ENCODE results near the gene CCL13.

DNA sequence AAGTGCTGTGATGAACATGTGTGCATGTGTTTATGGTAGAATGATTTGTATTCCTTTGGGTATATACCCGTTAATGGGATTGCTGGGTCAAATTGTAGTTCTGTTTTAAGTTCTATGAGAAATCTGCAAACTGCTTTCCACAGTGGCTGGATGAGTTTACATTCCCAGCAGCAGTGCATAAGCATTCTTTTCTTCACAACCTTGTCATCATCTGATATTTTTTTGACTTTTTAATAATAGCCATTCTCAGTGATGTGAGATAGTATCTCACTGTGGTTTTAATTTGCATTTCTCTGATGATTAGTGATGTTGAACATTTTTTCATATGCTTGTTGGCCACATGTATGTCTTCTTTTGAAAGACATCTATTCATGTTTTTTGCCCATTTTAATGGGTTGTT, 18.6 kb upstream of the CCL13 start:
- TF ChIP-seq, protein P1, sequence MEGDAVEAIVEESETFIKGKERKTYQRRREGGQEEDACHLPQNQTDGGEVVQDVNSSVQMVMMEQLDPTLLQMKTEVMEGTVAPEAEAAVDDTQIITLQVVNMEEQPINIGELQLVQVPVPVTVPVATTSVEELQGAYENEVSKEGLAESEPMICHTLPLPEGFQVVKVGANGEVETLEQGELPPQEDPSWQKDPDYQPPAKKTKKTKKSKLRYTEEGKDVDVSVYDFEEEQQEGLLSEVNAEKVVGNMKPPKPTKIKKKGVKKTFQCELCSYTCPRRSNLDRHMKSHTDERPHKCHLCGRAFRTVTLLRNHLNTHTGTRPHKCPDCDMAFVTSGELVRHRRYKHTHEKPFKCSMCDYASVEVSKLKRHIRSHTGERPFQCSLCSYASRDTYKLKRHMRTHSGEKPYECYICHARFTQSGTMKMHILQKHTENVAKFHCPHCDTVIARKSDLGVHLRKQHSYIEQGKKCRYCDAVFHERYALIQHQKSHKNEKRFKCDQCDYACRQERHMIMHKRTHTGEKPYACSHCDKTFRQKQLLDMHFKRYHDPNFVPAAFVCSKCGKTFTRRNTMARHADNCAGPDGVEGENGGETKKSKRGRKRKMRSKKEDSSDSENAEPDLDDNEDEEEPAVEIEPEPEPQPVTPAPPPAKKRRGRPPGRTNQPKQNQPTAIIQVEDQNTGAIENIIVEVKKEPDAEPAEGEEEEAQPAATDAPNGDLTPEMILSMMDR (IDR thresholded peaks at IDR 0.05), result no peak
- TF ChIP-seq POLR2A (IDR thresholded peaks at IDR 0.05), result no peak

Measured in uterus (tissue), 2 donors.